GM19025 (cell line): Measurements from ENCODE around the gene SRRM2.

Experiments used
- ATAC-seq: cut with Tn5 transposase; IDR thresholded peaks from one replicate; pipeline ENCODE4 v1.9.1; 2021; ENCODE audit warnings: mild to moderate bottlenecking, low read depth, moderate library complexity; ENCODE audit not compliant: unreplicated experiment

Gene SRRM2

DNA sequence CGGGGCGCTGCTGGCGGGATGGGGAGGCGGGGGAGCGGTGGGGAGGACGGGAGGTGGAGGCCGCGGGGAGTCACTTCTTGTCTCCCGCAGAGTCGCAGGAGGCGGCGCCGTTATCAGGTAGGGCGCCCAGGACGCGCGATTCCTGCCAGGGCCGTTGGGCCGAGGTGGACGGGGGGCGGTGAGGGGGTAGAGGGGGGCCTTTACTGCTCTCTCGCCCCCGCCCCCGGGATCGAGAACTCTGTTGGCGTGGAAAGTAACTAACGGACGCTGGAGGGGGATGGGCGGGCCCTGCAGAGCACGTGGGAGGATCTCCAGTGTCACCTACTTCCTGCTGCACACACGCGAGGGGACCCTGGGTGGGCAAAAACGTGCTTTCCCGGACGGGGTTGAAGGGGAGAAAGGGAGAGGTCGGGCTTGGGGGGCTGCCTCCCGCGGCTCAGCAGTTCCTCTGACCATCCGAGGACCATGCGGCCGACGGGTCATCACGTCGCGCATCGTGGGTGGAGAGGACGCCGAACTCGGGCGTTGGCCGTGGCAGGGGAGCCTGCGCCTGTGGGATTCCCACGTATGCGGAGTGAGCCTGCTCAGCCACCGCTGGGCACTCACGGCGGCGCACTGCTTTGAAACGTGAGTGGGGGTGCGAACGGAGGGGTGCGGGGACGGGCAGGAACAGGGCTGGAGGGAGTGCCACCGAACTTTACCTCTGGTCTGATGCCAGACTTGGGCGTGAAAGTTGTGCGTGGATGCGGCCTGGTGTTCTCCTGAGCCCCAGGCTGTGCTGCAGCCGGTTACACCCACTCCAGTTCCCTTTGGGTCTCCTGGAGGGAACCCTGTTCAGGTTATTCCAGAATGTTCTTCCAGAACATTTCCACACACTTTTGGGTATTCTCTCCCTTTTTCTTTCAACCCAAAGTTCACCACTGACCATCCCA, 65.2 kb downstream of the SRRM2 start:
- ATAC-seq = no peak

GRCh38 chr16:2818272-2818876, 65.9 kb downstream of the SRRM2 start:
- ATAC-seq = no peak

GRCh38 chr16:2819179-2819938, 66.9 kb downstream of the SRRM2 start:
- ATAC-seq = no peak

GRCh38 chr16:2819939-2820835, 67.7 kb downstream of the SRRM2 start:
- ATAC-seq = no peak
